HG03097 (cell line): ENCODE measurements around the gene TWF2.

Experiments
- ATAC-seq: cut with Tn5 transposase; IDR thresholded peaks from one replicate; pipeline ENCODE4 v1.9.1; 2021; ENCODE audit not compliant: unreplicated experiment, low FRiP score

Gene TWF2

DNA sequence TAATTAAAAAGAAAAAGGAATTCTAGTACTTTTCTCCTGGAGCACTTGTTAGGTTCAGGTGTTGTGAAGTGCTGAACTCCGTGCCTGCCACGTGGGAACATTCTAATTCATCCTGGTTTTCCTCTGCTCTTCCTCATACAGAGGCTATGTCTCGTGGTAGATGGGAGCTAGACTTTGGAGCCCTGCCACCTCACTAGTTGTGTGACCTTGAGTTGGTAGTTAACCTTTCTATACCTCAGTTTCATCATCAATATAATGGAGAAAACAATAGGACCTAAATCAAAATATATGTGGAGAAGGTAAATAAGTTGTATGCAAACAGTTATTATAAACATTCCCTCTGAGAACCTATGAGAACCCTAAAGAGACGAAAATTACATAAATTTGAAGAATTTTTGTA, 30.4 kb downstream of the TWF2 start:
- no peak for ATAC-seq

DNA sequence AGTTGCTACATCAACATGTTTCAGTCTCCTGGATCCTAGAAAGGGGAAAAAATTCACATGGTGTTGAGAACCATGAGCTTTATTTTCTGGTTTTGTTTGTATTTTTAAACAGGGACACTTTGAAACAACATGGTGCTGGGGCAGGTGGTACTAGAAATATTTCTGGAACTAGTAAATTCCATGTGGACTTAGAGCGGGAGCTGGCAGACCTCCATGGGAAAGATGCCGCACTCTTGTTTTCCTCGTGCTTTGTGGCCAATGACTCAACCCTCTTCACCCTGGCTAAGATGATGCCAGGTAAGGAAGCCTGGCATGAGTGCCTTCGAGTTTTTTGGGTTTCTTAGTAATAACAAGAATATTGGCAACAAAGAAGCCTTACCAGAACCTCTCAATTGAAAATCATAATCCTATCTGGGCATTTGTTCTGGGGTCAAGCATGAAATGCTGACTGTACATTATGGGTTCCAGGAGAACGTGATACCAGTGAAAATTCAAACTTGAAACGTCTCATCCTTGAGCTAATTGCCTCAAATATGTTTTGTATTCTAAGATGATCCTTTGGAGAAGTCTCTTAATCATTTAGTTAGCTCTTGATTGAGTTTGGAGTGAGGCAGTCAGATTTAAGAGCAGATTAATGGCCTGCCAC, 33.1 kb downstream of the TWF2 start:
- no peak for ATAC-seq

DNA sequence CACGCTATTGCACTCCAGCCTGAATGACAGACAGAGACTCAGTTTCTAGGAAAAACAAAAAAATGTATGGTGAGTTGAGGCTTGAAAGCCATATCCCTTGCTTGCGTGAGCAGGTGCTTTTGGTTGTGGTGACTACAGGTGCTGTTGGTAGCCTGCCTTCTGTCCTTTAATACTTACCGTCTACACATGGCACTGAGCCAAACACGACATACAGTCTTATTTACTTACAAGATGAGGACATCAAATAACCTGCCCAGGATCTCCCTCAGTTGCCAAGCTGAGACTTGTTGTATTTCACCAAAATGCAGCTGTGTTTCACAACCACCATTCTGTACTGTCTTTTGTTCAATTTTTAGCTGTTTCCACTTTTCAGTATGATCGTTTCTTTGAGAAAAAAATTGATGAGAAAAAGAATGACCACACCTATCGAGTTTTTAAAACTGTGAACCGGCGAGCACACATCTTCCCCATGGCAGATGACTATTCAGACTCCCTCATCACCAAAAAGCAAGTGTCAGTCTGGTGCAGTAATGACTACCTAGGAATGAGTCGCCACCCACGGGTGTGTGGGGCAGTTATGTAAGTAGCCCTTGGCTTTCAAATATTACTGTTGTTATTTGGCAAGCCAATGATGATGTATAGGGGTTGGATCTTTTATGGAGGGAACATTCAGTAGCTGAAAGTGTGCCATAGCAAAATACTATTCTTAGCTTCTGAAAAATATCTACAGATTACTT, 34.5 kb downstream of the TWF2 start:
- ATAC-seq, result no peak

DNA sequence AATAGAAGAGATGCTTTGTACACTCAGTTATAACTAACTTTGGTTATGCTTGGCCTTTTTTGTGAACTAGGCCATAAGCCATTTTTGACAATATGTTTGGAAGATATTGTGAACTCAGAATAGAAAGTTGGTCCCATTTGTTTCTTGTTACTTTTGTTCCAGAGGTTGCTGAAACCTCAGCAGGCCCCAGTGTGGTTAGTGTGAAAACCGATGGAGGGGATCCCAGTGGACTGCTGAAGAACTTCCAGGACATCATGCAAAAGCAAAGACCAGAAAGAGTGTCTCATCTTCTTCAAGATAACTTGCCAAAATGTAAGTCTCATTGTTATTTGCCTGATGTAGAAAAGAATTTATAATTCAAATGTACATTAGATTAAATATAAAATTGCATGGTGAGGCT, 35.3 kb downstream of the TWF2 start:
- no peak for ATAC-seq

DNA sequence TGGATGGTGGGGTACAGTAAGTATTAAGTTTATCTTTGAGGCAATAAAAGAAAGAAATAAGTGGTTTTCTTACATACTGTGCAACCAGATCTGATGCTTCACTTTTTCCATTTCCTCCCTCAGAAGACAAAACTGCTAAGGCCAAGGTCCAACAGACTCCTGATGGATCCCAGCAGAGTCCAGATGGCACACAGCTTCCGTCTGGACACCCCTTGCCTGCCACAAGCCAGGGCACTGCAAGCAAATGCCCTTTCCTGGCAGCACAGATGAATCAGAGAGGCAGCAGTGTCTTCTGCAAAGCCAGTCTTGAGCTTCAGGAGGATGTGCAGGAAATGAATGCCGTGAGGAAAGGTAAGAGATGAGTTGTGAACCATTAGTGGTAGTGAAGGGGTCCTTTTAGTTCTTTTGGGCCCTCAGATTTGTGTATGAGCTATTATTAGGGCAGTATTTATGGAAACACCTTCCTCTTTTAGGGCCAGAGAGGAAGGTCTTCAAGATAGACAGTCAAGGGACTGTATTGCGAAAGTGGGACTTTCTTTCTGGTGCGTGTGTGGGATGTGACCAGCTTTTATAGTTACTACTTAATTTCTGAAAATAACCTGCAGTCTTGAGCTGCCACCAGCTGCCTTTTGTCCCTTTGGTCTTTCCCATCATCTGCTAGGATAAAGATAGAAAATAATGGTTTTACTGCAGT, 36.4 kb downstream of the TWF2 start:
- no peak for ATAC-seq

DNA sequence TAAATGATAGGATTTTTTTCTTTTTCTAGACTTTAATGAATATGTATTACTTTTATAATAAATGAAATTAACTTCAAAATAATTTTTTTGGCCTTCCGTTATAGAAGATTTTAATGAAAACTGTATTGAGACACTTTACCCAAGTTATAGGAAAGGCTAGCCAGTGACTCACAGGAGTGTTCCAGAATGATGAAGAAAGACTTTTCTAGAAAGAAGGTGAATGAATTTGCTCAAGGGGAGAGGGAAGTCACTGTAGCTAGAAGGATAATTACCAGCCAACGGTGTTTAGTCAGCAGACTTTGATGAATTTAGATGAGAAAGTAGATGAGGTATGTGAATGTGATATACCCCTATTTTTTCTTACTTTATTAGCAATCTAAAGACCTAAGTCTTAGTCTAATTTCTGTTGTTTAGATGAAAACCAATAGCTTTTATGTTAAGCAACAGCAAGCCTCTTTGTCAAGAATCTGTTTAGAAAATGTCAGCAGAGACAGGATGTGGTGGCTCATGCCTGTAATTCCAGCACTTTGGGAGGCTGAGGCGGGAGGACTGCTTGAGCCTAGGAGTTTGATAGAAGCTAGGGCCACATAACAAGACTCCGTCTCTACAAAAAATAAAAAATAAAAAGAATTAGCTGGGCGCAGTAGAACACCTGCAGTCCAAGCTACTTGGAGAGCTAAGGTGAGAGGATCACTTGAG, 37.8 kb downstream of the TWF2 start:
- no peak for ATAC-seq

DNA sequence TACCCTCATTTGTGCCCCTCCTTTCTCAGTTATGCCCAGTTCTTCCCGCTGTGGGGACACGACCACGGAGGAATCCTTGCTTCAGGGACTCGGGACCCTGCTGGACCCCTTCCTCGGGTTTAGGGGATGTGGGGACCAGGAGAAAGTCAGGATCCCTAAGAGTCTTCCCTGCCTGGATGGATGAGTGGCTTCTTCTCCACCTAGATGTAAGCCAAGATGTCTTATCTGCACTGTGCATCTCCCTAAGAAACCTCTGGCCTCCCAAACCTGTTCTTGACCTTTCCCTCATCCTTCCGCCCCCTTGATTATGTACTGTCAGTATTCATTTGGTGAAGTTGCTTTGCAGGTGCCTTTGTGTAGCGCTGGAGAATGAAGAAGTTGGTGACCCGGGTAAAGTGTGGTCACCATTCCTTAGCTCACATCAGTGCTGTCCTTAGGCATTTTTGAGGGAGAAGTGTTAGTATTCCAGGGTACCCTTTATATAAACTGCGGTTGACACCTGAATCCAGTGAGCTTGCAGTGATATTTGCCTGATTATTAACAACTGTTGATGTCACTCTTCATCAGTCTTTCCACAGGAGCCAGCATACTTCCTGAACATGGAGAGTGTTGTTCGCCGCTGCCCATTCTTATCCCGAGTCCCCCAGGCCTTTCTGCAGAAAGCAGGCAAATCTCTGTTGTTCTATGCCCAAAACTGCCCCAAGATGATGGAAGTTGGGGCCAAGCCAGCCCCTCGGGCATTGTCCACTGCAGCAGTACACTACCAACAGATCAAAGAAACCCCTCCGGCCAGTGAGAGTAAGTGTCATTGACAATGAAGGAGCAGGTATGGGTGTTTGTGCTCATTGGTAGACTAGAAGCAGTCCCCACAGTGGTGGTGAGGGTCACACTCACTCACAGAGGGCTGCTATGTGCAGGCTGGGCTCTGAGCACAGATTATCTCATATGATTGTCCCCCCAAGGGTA, 40.0 kb downstream of the TWF2 start:
- ATAC-seq, result no peak

DNA sequence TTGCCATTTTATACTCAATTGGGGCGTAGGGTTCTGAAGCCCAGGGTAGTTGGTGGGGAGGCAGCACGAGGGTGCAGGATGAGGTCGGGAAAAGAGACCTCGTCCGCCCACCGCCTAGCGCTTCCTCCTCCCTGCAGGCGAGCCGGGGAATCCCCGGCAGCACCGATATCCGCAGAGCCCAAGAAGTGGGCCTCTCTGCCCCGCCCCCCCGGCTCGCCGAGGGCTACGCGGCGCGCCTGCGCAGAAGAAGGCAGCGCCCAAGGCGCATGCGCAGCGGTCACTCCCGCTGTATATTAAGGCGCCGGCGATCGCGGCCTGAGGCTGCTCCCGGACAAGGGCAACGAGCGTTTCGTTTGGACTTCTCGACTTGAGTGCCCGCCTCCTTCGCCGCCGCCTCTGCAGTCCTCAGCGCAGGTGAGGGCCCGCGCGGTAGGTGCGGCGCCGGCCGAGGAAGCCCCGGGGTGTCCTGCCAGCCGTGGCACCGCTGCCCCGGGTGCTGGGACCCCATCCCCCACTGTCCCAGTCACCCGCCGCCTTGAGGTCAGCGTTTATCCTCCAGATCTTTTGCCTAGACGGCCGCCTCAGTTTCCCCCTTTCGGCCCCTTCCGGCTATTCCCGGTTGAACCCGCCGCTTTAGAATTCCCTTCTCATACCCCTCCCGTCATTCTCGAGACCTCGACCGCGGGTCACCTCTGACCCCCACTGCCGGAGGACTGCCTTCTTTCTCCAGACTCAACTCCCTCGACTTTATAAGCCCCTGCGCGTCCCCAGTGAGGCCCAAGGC, 40.9 kb downstream of the TWF2 start, which contains the start of gene ALAS1:
ALAS1 (plus strand) TSS at position 319 of the 784 bp plus-strand sequence. CDS start 1,082 bp downstream, outside the sequence.
- ATAC-seq, result peak; percentile 68

DNA sequence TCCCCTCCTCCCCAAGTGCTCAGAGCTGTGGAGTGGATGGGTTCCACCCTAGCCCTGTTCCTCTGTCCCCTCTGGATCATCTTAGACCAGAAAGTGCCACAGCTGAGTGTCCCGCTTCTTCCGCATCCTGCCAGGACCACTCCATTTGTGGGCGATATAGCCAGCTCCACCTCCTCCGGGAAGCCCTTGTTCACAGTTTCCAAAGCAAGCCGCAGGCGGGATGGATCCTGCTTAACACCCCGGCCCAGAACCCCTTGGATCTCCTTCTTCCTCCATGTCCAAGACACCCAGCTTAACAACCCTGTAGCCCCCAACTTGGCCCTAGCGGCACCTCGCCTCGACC, 41.5 kb downstream of the TWF2 start:
- peak; percentile 16 for ATAC-seq

DNA sequence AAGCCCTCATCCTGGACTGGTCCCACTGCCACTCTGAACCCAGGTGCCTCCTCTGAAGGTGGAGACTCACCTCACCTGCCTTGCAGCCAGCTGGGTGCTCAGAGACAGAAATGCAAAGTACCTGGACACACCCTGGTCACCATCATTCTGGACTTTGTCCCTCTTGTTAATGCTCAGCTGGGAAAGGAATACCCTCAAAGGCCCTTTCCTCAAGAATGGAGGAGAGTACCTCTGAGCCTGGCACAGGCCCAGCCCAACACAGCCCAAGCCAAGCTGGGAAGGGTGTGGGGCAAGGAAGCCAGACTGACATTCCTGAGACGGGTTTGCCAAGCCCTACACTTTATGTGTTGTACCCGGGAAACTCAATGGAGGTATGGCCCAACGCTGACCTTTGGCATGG, 42.0 kb downstream of the TWF2 start:
- no peak for ATAC-seq

DNA sequence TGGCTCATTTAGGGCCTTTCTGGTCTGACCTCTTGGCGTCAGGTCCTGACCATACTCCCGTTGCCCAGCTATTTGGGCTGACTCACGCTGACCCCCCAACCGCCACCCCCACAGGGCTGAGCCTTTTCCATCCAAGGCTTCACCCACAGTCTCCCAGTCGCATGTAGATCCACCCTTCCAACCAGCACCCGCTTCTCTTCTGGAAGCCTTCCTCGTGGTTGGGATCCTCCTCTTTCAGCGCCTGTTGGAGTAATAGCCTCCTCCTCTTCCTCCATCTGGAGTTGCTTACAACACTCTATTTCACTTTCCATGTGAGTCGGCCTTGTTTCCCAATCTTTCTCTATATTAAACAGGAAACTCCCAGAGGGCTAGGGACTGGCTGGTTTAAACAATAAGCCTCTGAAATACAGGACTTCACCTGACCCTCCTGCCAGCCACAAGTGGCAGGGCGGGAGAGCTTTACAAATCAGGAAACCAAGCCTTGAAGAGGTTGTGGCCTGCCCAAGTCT, 43.1 kb downstream of the TWF2 start:
- no peak for ATAC-seq

DNA sequence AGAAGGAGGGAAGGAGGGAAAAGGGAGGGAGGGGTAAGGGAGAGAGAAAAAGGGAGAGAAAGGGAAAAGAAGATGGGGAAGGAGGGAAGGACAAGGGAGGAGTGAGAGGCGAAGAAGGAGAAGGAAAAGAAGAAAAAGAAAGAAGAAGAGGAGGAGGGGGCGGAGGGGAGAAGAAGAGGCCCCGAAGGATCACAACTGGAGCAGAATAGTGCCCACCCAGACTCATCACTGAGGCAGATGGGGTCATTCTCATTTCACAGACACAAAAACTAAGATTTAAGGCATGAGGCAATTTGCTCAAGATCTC, 43.7 kb downstream of the TWF2 start:
- ATAC-seq, result no peak

DNA sequence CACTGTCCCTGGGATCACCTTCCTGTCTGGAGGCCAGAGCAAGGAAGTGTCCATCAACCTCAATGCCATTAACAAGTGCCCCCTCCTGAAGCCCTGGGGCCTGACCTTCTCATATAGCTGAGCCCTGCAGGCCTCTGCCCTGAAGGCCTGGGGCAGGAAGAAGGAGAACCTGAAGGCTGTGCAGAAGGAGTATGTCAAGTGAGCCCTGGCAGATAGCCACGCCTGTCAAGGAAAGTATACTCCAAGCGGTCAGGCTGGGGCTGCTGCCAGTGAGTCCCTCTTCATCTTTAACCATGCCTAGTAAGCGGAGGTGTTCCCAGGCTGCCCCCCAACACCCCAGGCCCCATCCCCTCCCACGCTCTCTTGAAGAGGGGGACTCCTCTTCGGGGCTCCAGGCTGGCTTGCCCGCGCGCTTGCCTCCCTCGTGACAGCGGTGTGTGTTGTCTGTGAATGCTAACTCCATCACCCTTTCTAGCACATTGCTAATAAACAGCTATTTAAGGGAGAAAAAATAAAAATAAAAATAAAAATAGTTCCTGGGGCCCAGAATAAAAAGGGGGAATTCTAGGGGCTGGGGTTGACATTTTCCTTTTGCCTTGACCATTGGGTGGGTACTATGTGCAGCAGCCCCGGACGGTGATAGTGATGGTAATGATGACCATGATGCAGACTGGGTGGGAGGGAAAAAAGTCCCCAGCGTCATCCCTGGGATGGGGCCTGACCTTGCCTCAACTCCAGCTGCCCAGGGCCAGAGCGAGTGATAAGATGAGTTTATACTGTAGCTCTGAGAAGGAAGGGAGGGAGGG, 44.3 kb downstream of the TWF2 start:
- no peak for ATAC-seq

DNA sequence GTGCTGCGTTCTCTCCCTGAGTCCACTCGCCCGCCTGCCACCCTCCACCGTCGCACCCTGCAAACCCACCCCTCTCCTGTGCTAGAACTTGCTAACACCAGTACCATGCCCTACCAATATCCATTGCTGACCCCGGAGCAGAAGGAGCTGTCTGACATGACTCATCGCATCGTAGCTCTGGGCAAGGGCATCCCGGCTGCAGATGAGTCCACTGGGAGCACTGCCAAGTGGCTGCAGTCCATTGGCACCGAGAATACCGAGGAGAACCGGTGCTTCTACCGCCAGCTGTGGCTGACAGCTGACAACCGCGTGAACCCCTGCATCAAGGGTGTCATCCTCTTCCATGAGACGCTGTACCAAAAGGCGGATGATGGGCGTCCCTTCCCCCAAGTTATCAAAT, 45.9 kb downstream of the TWF2 start:
- no peak for ATAC-seq

DNA sequence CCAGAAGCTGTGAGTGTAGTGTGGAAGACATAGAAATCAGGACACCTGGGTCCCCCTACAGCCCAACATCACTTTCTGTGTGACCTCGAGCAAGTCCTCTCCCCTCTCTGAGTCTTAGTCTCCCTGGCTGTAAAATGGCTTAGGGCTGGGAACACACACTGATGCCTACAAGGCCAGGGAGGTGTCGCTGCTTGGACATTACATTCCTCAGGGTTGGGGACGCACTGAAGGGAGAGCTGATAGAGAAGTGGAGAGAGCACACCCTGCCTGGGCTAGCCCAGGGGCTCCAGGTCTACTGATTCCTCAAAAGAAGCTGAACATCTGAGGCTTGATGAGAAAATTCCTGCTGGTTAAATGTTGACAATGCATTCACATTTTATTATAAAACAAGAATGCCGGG, 47.3 kb downstream of the TWF2 start:
- ATAC-seq, result no peak

DNA sequence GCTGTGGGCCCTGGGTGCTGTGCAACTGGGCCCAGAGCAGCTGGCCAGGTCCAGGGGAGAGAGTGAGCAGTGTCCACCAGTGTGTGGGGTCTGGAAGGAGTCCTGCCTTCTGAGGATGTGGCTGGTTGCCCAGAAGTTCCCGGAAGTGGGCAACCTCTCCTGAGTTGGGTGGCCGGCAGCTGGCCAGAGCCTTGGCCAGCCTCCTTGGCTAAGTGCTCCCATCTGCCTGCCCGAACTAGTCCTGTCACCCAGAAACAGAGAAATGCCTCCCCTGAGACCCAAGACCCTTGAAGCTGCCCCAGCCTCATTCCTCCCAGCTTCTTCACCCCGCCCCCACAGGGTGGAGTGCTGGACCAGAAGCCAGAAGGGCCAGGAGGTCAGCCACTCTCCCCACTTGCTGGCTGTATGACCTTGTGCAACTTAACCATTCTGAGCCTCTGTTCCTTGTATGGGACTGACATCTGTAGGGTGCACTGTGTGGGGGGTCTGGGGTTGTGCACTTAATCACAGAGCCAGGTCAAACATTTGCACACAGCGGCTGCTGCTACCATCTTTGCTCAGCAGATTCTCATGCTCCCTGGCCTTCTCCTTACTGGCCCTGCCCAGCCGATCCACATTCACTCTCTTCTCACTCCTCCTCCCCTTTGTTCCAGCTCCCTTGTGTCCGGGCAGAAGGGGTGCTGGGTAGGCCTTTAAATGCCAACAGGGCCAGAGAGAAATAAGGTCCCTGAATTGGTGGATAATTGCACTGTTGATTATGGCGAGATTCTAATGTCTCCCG, 48.5 kb downstream of the TWF2 start:
- no peak for ATAC-seq

DNA sequence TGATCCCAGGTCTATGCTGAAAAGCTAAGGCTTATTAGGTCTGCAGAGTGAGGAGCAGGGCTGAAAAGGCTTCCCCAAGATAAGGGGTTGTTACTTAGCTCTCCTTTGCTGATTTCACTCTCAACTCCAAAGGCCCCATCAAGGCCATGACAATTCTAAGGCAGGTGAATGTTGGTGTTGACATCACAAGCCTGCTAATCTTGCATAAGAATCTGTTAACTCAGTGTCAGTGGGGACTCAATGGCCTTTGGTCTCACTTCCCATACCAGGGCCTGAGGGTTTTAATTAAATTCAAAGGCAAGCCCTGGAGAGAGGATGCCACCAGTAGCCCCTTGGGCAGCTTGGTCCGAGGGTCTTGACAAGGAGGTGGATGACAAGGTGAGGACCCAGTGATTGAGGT, 50.4 kb downstream of the TWF2 start:
- ATAC-seq, result no peak

DNA sequence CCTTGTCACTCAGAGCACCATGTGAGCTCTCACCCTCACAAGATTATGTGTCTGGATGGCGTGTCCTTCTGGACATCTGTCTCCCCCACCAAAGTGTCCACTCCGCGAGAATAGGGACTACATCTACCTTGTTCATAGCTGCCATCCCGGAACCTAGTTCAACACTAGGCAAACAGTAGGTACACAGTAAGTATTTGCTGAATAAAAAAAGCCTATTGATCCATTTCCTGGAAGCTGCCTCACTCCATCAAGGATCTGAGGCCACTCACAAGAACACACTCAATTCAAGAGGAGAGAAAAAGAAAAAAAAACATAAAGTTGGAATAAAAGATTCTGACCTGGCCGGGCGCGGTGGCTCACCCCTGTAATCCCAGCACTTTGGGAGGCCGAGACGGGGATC, 52.2 kb downstream of the TWF2 start:
- ATAC-seq, result no peak
